Fibroblast of the aortic adventitia (primary cell): ENCODE data around the gene ZNF710. TPM values are rescaled to one million over a fixed set of nuclear protein-coding genes. Genes with fewer than 3 reads are reported as not detected.
"Not testable (repeated sequence)": the region's sequence is repeated elsewhere in the genome, so short reads cannot be mapped to it uniquely, and the experiment has no call there.

ENCODE experiments used
- DNase-seq: peaks from one replicate; pipeline ENCODE4 v3.0.0-alpha.2; 2010; ENCODE audit warnings: low read depth
- H3K4me3 ChIP-seq: 2 replicates; pipeline ENCODE4 v1.5.1; 2011; ENCODE audit warnings: low read depth, mild to moderate bottlenecking, control low read depth, low read length, moderate library complexity
- CTCF ChIP-seq: IDR thresholded peaks from 2 replicates; pipeline ENCODE4 v1.5.1; 2011; ENCODE audit warnings: mild to moderate bottlenecking, low read length, control low read depth, inconsistent platforms; ENCODE audit not compliant: insufficient read depth
- total RNA-seq: library from RNA; depleted of rRNA; stranded (reverse); fragments of >200 nt; gene quantifications from 2 replicates; pipeline ENCODE4 v1.2.3, GENCODE V29; 2012; ENCODE audit warnings: low replicate concordance

The ZNF710 gene
- 3.0 and 8.7 TPM in 2 replicates for total RNA-seq

- TF ChIP-seq CTCF = no peak
- peak within 1 kb of the TSS; percentile 75 for H3K4me3 ChIP-seq
- DNase-seq = peak; percentile 72
These were observed at the start of gene ZNF710 for GRCh38 chr15:90001062-90001682. TSS of gene ZNF710 (plus strand) at chr15:90001324. CDS start at chr15:90067138, 65,814 bp downstream.

GRCh38 chr15:89954541-89954940 is 46.6 kb upstream of the ZNF710 start:
- no peak for DNase-seq
- TF ChIP-seq CTCF = no peak

GRCh38 chr15:89955449-89955998 is 45.6 kb upstream of the ZNF710 start:
- DNase-seq, H3K4me3 ChIP-seq: not testable (repeated sequence)

More at GRCh38 chr15:89954541-89954940, 46.6 kb upstream of the ZNF710 start:
- no peak overlapping the region for H3K4me3 ChIP-seq

GRCh38 chr15:89958107-89958805 is 42.9 kb upstream of the ZNF710 start:
- TF ChIP-seq CTCF = no peak
- H3K4me3 ChIP-seq = no peak overlapping the region
- DNase-seq = no peak

GRCh38 chr15:89963301-89964231 is 37.6 kb upstream of the ZNF710 start:
- no peak for DNase-seq
- no peak for TF ChIP-seq CTCF
- no peak overlapping the region for H3K4me3 ChIP-seq

GRCh38 chr15:89964232-89964954 is 36.7 kb upstream of the ZNF710 start:
- DNase-seq = no peak
- no peak for TF ChIP-seq CTCF
- H3K4me3 ChIP-seq = no peak overlapping the region
